Renal cortical epithelial cell (primary cell): ENCODE measurements around the gene NRXN3. TPM values are rescaled to one million over a fixed set of nuclear protein-coding genes. Genes with fewer than 3 reads are reported as not detected.

Experiments used
- DNase-seq: peaks from one replicate; pipeline ENCODE4 v3.0.0-alpha.2; 2011; ENCODE audit warnings: low read depth
- total RNA-seq: library from RNA; depleted of rRNA; stranded (reverse); fragments of >200 nt; gene quantifications from 2 replicates; pipeline ENCODE4 v1.2.3, GENCODE V29; 2014

Gene NRXN3
- total RNA-seq, 1 donor from 2014 or later: 2.9 TPM

DNA sequence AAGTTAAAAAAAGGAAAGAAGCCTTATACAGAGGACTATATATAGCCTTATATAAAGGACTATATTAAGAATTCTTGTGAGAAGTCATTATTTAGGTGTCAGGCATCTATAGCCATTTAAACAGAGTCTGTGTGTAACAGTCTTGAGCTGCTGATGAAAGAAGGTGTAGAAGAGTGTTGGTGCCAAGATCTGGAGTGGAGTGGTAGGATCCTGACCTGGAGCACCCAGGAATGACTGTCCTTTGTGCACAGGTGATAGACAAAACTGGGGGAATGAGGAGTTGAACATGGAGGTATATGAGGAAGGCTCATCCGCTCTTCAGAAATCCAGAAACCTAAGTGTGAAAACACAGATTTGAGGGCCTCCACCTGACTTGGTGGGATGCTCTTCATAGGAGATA, 747.3 kb downstream of the NRXN3 start:
- no peak for DNase-seq

DNA sequence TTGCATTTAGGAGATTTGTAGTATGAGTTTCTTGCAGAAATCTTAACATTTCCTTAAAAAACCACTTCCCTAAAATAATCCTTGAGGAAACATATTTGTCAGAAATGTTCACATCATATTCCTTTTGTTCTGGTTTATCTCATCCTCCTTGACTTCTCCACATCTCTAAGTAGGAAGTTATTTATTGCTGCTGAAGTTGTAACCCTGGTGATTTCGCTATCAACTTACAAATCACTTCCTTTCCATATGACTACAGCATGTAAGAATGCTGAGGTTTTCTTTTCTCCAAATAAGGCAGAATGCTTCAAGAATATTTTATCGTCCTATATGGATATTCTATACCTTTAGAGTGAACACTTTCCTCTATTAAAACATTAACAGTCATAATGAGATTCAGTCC, 751.7 kb downstream of the NRXN3 start:
- DNase-seq: peak; percentile 9

DNA sequence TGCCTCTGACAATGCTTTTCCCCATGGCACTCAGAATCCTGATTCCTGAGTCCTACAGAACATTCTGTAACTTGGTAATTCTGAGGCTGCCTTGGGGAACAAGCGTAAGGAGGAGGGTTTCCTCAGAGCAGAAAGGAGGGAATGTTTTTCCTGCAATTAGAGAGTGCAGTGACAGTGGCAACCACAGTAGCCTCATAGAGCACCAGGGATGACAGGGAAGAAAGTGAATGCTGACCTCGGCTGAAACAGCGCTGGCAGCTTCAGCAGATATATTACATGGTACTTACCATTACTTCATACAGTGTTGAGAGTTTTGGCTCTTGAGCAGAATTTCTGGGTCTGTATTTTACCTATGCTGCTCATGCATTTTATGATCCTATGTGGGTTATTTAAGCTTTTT, 757.1 kb downstream of the NRXN3 start:
- DNase-seq: no peak

DNA sequence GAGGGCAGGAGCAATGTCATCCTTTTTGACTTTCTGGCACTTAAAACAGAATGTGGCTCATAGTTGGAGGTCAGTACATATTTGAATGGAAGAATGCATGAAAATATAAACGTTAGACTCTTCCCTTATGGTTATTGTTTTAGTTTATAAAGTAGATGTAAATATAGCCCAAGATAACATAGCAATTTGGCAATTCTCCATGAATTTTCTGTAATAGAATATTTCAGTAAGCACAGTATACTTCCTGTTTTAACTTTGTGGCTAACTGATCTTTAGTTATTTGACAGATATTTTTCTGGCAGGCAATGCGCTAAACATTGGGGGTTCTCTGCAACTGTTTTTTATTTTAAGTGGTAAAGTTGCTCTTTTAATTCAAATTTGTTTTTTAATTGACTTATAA, 763.0 kb downstream of the NRXN3 start:
- DNase-seq: no peak

DNA sequence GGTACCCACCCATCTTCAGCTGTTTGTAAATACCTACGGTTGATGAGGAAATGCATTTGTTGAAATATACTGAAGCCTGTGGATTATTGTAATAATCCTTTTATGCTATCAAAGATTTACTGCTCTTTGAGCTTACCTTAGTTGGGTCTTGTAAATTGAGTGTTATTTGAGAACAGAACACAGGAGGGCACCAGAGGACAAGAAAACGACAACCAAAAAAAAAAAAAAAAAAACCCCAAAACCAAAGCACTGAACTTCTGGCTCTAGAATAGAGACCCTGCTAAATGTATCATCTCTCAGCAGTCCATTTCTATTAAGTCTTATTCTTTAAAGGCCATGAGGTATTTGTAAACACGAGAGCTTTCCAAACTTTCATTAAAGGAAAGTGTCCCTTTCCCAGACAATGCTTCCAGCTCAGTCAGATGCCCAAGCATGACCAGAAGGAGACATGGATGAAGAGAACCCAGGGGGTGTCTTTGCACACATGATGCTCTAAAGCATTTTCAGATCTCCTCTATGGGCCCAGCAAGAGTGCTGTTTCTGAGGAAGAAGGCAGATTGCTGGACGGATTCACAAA, 763.9 kb downstream of the NRXN3 start:
- DNase-seq: peak; percentile 38

DNA sequence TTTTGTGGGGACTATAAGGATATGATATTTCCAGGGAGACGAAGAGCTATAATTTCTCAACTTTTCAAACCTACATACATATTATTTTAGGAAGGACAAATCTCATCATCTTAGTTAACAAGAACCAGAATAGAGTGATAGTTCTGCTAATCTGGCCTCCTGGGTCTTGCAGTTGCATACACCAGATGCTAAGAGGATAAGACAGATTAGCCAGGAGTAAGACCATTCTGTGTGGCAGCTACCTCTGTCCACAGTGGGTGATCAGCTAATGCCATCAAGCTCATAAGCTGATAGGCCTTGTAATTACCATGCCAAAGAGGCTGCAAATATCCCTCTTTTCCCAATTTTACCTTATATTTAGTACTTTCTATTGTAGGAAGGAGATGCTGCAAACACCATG, 776.8 kb downstream of the NRXN3 start:
- DNase-seq: no peak

DNA sequence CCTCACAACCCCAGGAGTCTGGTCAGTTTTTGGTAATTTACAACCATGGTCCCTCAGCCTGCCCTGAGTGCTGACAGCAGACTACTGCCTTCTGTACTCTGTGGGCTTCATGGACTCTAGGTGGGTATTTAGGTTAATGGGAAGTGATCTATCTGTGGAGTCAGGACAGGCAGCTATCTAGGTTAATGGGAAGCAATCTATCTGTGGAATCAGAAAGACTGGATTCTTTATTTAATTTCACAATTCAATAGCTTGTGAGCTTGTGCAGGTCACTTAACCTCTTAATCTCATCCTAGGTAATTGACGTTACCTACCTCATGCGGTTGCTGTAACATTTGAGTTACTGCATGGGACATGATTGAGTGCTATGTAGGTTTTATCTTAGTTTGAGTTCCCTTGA, 777.5 kb downstream of the NRXN3 start:
- no peak for DNase-seq

DNA sequence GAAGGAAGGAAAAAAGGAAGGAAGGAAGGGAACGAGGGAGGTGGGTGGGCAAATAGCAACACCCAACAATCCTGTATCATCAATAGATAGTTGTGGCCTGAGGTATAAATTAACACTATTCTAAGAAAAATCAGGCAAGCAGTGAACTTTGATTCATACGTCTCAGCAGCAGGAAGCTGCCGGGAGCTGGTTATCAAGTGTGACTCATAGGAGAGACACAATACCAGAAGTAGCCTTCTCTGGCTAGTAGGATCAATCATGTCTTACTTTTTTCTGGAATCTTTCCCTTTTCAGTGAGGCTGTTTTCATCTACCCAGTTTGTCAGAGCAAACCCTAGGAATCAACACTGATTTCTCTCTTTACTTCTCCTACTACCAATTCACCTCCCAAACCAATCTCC, 780.5 kb downstream of the NRXN3 start:
- peak; percentile 53 for DNase-seq

DNA sequence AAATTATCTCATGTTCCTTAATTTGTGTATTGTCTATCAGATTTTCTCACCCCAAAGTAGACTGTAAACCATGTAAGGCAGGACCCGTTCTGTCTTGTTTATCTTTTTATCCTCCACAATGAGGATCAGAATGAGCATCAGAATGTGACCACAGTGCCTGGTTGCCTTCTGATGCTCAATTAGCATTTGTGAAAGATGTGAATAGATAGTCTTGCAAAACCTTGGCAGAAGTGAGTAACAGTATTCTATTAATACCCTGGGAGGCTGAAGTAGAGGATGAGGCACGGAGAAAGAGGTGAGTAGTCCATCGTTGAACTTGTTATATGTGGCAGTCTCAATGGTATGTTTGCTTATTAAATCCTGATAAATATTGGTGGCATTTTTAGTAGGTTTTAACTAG, 781.4 kb downstream of the NRXN3 start:
- DNase-seq: no peak

DNA sequence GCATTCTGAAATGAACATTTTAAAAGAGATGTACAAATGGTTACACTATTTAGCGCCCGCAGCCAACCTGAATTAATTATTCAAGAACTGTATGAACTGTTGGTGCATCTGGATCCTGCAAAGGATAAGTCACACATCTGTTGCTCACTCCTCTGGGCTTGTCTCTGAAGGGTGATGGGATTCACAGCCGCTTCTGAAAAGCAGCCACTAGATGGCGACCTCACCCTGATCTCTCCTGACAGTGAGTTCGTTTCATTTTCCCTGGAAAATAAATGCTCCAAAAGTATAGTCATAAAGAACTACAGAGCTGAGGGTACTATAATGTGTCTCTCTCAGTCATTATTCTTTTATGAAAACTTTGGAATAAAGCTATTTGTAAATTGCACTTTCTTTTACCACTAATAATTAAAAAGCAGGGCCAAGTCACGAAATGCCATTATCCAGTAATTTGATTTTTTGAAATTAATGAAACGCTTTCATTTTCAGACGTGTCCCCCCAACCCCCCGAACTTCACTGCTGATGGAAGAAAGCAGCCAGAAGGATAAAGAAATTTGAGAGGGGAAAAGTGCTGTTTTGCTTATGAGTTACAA, 789.6 kb downstream of the NRXN3 start:
- DNase-seq: peak; percentile 61

DNA sequence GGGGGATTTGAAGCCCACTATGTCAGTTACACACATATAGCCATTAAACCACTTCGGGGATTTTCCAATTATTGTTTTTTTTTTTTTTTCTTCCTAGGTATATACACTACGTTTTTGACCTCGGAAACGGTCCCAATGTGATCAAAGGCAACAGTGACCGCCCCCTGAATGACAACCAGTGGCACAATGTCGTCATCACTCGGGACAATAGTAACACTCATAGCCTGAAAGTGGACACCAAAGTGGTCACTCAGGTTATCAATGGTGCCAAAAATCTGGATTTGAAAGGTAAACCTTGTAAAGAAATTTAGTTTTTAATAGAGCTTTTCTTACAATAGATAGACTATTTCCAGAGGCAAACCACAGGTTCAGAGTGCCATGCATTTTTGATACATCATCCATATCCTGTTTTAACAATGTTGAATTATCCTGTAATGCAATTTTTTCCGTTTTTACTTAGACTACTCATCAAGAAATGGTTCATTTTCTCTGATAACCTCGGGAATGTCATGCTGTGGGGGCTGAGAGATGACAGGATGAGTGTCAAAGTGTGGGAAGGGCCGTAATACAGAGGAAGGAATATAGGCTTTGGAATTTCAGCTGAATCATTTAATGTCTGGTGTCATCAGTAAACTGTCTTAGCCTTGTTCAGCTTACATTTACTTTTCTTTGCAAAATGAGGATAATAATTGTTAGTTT, 797.1 kb downstream of the NRXN3 start:
- no peak for DNase-seq

DNA sequence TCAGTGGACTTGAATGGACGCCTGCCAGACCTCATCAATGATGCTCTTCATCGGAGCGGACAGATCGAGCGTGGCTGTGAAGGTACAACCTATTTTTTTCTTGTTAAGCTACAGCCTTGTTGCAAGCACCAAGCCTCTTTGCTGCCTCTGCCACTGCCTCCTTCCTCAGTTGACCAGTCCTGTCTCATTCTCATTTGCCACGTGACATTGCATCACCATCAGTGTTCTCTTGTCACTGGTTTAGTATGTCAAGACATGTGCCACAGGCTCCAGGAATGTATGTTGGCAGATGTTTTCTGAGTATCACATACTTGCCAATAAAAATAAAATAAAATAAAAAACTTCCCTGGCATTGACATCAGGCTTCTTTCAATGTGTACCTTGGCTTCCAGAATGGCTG, 798.1 kb downstream of the NRXN3 start:
- DNase-seq: no peak

DNA sequence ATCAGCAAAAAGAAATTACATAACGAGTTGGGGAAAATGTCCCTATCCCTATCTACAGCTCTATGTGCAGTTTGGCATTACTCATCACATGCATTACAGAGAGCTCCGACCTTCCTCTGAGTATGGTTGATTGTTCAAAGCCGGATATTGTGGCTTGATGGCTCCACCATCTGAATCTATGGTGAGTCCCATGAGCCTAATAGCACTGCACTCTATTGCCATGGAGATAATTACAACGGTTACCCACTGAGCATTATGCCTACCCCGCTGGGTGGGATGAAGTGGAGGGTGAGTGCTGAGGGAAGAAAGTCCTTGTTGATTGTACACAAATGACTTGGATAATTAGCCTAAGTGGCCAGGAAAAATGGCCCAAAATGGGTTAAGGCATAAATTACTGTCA, 800.5 kb downstream of the NRXN3 start:
- DNase-seq: no peak

DNA sequence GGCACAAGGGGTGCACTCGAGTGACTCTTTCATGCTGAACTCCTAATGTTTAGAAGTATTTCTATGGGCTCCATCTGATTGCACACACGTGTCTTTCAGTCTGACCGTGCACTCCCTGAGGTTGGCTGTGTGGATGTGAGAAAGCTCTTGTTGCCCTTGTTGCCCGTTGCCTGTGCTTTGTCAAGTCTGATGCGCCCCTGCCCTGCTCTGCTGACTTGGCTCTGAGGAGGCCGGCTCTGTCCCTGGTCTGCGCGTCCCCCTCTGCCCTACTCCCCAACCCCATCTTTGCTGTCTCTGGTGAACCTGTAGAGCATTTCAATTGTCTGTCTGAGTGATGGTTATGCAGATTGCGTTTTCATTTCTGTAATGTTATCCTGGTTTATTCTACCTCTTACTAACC, 802.3 kb downstream of the NRXN3 start:
- DNase-seq: no peak

DNA sequence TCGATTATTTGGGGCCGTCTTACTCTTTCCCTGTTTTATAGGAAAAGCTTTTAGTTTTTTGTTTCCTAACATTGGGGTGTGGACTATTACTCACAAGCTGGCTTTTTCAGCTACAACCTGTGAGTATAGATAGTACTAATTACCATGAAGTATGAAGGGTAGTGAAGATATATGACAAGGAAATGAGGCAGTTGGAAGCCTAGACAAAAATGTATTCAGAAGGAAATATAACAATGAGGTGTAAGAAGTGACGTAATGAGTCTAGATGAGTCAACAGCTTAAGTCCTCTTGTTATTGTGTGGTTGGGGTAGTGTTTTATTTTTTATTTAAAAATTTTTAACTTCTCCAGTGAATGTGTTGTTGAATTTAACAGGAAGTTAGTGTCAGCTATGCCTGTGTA, 804.5 kb downstream of the NRXN3 start:
- DNase-seq: no peak

DNA sequence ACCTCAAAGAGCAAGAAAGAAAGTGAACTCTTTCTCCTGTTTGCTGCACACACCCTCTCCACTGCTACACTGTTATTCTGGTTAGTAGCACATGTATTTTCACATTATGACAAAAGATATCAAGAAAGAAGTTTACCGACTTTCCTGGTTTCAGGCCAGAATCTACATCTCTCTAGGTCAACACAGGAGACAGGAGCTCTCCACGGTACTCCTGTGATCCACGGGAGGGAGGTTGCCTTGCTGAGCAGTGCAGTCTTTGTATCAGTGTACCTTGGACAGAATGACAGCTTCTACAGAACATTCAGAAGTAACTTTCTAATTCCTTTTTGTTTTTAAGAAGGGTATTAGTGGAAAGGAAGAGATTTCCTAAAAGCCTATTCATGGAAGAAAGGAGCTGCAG, 805.6 kb downstream of the NRXN3 start:
- no peak for DNase-seq

DNA sequence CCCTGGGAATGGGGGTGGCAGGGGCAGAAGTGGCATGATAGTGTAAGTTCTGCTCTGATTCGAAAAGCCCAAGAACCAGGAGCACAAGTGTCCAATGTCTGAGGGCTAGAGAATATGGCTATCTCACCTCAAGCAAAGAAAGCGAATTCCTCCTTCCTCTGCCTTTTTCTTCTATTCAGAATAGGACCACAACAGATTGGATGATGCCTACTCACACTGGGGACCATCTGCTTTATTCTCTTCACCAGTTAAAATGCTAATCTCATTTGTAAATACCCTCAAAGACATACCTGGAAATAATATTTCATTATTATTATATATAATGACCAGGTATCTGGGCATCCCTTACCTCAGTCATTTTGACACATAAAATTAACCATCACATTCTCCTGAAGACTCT, 808.7 kb downstream of the NRXN3 start:
- DNase-seq: no peak

DNA sequence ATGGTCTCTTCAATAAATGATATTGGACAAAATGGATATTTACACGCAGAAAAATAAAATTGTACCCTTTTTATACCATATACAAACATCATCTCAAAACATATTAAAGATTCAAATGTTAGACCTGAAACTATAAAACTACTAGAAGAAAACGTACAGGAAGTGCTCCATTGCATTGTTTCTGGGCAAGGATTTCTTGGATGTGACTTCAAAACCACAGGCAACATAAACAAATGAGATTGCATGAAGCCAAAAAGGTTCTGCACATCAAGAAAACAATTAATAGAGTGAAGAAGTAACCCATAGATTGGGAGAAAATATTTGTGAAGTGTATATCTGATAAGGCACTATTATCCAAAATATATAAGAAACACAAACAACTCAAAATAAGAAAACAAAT, 812.4 kb downstream of the NRXN3 start:
- no peak for DNase-seq

DNA sequence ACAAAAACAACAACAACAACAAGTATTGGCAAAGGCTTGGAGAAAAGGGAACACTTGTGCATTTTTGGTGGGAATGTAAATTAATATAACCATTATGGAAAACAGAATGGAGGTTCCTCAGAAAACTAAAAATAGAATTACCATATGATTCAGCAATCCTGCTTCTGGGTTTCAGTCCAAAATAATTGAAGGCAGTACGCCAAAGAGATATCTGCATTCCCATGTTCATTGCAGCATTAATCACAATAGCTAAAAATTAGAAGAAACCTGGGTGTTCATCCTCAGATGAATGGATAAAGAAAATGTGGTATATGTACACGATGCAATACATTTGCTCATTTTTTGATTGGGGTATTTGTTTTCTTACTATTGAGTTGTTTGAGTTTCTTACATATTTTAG, 813.0 kb downstream of the NRXN3 start:
- no peak for DNase-seq

DNA sequence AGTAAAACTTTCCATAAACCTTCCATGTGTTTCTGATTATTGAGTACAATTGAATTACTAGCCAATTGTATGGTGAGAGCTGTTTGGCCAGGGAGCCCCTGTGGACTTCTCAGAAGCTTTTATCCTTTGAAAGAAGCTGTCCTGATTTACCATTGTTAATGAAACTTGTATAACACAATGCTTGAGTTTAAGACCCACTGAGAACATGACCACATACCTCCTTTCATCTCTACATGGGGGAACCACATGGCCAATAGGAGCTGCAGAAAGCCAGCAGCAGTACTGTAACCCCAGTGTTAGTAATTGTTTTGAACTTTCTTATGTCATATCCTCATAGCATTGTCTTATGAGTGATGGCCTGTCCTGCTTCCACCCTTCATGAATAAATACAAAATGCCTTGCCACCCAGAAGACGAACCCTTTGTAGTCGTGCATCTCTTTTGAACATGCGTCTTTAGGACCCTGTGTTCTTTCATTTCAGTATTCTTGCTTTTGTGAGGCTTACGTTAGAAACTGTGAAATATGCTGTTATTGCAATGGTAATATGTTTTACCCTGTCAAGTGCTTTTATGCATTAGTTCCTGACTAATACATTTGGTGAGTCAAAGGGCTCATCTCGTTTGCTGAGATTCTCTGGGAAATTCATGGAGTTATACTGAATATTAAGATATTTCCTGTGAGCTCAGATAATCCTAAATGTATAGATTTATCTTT, 815.7 kb downstream of the NRXN3 start:
- no peak for DNase-seq

DNA sequence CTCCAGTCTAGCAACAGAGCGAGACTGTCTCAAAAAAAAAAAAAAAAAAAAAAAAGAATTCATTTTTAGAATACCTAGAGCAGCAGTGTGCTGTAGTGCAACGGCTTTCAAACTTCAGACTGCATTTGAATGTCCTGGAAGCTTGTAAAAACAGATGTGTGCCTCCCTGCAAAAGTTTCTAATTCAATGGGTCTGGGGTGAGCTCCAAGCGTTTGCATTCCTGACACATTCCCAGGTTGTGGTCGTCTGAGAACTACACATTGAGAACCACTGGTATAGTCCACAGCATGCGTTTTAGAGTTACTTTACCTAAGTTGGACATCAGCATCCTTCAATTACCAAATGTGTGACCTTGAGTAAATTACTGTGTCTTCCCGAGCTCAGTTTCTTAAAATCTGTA, 816.8 kb downstream of the NRXN3 start:
- no peak for DNase-seq

DNA sequence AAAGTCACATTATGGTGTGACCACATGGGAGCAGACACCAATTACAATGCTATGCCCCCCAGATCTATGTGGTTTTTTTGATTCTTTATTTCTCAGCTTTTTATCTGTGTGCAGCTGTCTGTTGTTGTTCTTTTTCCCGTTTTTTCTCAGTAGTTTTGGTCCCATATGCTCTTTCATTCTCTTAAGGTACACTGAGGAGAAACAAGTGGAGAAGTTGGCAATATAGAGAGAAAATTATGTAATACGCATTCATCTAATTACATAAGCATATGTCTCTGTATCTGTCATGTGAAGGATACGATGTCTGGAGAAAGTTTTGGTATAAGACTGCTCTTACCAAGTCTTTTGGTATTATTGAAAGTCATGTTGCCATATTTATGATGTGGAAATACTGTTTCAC, 819.0 kb downstream of the NRXN3 start:
- no peak for DNase-seq

DNA sequence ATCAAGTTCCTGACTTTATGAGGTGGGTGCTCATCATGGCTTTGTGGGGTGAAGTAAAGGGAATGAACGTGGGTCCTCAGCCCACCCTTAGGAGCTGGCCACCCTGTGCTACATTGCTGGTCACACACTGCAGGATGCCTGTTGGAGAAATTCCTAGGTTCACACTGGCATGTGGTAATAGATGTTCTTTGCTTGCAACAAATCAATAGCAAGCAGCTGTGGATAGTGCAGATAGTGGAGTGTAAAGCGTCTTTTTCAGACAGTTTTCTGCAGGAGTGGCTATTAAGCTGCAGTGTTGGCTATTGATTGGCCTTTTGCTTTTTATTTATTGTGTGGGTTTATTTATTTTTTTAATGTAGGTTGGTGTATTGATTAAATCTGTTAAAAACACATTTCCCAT, 822.7 kb downstream of the NRXN3 start:
- DNase-seq: no peak
